ENCODE measurements around the gene ULK2.
A peak's percentile ranks its signal among the peaks of the same experiment; 100 is the strongest.

The ULK2 gene

DNA sequence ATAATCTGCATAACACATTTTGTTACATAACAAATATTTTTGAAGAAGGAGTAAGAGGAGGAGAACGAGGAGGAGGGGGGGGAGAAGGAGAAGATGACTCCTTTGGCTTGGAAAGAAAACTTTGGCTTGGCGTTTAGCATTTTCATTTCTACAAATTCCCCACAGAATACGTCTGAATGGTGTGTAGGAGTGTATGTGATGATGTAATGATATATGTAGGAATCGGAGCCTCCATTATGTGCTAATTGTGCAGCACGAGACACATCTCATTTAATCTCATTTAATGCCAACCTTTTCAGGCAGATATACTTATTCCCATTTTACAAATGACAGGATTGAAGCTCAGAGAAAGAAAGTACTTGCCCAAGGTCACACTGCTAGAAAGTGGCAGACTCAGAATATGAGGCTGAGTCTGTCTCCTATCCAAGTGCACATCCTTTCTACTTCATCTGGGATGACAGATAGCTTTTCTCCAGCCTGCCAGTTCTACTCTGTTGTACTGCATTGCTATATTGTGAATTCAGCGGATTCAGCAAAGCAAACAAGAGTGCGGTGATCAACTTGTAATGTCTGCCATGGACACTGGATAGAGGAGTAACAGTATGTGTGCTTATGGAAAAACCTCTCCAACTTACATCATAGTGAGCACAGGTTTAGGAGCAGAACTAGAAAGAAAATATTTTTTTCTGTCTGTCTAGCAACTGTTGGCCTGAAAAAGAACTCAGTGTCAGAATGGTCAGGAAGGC is 140.9 kb downstream of the ULK2 start:
- no peak for DNase-seq (ENCODE audit: low read depth in 3 of 3)

DNA sequence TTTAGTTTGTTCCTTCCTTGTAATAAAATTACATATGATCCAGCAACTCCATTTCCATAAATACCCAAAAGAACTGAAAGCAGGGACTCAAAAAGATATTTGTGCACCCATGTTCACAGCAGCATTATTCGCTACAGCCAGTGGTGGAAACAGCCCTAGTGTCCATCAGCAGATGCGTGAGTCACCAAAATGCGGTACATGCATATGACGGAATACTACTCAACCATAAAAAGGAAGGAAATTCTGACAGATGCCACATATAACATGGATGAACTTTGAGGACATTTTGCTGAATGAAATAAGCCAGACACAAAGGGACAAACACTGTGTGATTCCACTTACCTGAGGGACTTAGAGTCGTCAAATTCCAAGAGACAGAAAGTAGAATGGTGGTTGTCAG is 142.2 kb downstream of the ULK2 start:
- no peak for DNase-seq (ENCODE audit: low read depth in 3 of 3)

DNA sequence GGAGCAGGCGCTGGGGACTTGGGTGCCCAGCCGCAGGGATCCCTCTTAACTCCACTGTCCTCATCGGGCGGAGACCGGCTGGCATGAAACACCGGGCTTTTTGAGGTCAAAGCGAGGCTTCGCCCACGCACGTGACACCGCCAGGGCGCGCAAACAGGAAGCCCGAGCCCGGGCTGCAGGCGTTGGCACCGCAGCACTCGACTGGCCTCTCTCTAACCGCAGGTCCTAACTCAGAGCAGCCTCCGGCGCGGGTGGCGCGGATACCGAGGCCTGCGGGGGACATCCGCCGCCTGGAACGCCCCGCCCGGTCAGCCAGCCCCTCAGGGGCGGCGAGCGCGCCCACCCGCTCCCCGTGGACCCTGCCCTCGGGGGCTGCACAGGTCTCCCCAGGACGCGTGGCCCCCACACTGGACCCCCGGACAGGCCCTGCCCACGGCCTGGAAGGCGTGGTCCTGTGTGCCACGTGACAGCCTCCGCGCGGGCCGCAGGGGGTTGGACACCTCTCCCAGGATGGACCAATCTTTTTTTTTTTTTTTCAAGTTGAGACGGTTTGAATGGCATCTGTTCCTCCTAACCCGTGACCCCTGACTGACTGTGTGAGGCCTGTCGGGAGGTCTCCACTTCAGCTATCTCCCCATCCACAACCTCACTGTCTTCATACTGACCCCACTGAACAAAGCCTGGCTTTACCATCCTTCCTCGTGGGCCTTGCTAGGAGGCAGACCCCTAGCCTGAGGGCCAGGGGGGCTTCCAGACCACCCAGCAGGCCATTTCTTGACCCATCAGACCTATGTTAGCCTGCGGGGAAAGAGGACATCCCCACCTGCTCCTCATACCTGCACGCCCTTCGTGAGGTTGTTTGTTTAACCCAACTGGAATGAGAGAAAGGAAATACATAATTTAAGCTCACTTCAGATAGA is 143.0 kb downstream of the ULK2 start:
- DNase-seq (ENCODE audit: low read depth in 3 of 3) = peak; percentile 7 to 49 (median 24)

DNA sequence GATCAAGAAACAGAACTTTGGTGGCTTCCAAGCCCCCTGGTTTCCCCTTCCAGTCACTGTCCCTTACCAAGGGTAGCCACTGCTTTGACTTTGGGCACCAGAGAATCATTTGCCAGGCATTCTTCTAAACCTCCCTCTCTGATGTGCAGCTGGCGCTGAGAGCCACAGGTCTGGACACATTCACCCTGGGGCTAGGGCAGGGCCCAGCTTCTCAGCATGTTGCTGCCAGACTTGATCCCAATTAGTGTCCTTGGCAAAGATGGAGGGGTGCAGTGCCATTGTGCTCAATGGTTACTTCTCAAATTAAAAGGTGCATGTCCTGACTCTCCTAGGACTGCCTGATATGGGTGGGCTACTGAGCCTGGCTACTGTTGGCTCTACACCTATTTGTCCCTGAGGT is 143.8 kb downstream of the ULK2 start:
- DNase-seq (ENCODE audit: low read depth in 3 of 3) = no peak

All from stimulated activated CD4-positive, alpha-beta T cell treated with anti-CD3 and anti-CD28 coated beads, TNF-alpha, amount 100 ng/mL, for 24 hours (primary cell).